Choroid plexus epithelial cell (primary cell): ENCODE results near the gene SCFD2.
A peak's percentile ranks its signal among the peaks of the same experiment; 100 is the strongest.

Source experiments
- DNase-seq: peaks from one replicate; pipeline ENCODE4 v3.0.0-alpha.2; 2010; ENCODE audit warnings: low read depth
- H3K4me3 ChIP-seq: 2 replicates; pipeline ENCODE4 v1.5.1; 2011; ENCODE audit warnings: low read depth, mild to moderate bottlenecking, control low read depth, low read length, moderate library complexity
- TF ChIP-seq, protein P1 (sequence below): conservative IDR thresholded peaks from 2 replicates; pipeline ENCODE4 v1.5.1; 2011; ENCODE audit warnings: low read depth, mild to moderate bottlenecking, control low read depth, inconsistent platforms, low read length, moderate library complexity

Gene SCFD2

DNA sequence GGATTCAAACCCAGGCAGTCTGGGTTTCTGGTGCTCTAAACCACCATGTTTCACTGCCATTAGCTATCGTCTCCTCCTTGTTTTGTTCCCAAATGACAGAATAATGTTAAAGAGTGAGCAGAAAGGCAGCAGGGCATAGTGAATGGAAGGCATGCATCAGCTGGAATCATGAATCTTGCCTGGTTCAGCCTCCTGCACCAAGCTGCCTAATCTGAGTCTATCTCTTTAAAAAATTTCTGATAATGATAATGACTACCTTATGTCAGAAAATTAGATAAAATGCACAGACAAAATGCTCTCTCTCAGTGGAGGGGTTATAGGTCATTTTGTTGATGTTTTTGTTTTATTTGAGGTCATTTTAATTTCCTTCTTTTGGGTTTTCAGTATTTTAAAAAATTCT is 316.3 kb downstream of the SCFD2 start:
- TF ChIP-seq, protein P1, sequence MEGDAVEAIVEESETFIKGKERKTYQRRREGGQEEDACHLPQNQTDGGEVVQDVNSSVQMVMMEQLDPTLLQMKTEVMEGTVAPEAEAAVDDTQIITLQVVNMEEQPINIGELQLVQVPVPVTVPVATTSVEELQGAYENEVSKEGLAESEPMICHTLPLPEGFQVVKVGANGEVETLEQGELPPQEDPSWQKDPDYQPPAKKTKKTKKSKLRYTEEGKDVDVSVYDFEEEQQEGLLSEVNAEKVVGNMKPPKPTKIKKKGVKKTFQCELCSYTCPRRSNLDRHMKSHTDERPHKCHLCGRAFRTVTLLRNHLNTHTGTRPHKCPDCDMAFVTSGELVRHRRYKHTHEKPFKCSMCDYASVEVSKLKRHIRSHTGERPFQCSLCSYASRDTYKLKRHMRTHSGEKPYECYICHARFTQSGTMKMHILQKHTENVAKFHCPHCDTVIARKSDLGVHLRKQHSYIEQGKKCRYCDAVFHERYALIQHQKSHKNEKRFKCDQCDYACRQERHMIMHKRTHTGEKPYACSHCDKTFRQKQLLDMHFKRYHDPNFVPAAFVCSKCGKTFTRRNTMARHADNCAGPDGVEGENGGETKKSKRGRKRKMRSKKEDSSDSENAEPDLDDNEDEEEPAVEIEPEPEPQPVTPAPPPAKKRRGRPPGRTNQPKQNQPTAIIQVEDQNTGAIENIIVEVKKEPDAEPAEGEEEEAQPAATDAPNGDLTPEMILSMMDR: no peak
- no peak for DNase-seq
- no peak overlapping the region for H3K4me3 ChIP-seq

GRCh38 chr4:53044651-53044960 is 321.3 kb downstream of the SCFD2 start:
- TF ChIP-seq, protein P1: no peak
- H3K4me3 ChIP-seq: no peak overlapping the region
- no peak for DNase-seq

DNA sequence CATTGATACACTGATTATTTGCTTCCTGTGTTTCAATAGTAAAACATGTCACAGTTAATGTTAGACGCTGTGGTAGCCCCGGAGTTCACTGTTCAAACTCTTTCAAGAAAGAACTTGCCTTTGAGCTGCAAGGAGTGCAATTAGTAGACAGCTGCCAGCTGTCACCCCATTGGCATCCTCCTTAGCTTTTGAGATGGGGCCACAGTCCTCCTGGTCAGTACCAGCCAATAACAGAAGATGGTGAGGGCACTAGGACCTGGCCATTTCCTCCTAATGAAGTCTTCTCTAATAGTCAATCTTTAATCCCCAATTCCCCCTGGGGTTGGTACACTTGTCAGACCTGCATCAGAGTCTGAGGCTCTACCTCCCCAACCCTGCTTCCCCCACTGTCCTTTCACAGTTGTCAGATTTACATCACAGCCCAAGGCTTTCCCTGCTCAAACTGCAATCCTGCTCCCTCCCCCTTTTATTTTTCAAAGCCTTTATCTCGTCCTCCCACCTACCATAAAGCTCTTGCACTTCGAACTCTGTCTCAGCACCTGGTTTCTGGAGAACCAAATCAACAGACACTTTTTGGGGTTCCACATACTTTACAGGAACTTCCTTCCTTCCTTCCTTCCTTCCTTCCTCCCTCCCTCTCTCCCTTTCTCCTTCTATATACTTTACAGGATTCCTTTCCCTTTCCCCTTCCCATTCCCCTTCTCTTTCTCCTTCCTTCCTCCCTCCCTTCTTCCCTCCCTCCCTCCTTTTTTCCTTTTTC is 321.8 kb downstream of the SCFD2 start:
- no peak overlapping the region for H3K4me3 ChIP-seq
- no peak for DNase-seq
- TF ChIP-seq, protein P1: no peak

DNA sequence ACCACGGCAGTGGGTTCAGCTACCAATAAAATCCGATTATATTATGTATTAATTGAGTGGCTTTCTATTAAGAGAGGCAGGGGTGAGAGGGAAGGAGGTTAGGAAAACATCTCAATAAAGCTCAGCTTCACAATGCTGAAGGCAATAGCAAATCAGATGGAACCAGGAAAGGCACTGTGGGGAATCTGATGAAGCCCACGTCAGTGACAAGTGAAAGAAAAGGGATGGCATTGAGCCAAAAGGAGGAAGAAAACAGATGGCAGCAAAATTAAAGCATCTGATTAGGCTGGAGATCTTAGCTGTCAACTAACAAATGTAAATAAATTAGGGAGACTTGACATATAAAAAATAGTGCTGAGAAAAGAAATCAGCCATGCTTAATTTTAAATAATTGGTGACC is 322.8 kb downstream of the SCFD2 start:
- TF ChIP-seq, protein P1: no peak

GRCh38 chr4:53040851-53041250 is 325.0 kb downstream of the SCFD2 start:
- TF ChIP-seq, protein P1: no peak
- H3K4me3 ChIP-seq: no peak overlapping the region
- DNase-seq: no peak

More for the DNA sequence above, 322.8 kb downstream of the SCFD2 start:
- H3K4me3 ChIP-seq: no peak overlapping the region
- DNase-seq: peak; percentile 13

DNA sequence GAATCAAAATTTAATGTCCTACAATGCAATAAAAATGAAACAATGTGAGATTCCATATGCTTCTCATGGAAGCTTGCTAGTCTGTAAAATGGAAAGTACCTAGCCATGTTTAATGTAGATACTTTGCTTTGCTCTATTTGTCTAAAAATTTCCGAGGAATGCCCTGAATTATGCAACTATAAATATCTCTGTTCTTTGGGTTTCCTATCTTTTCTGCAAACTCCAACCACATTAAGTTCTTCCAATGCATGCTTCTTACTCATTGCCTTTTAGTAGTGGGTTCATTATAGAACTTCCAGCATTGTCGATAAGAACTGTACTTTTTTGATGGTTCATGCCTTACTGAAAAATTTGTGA is 325.4 kb downstream of the SCFD2 start:
- H3K4me3 ChIP-seq: no peak overlapping the region
- peak; percentile 71 for DNase-seq
- TF ChIP-seq, protein P1: no peak

DNA sequence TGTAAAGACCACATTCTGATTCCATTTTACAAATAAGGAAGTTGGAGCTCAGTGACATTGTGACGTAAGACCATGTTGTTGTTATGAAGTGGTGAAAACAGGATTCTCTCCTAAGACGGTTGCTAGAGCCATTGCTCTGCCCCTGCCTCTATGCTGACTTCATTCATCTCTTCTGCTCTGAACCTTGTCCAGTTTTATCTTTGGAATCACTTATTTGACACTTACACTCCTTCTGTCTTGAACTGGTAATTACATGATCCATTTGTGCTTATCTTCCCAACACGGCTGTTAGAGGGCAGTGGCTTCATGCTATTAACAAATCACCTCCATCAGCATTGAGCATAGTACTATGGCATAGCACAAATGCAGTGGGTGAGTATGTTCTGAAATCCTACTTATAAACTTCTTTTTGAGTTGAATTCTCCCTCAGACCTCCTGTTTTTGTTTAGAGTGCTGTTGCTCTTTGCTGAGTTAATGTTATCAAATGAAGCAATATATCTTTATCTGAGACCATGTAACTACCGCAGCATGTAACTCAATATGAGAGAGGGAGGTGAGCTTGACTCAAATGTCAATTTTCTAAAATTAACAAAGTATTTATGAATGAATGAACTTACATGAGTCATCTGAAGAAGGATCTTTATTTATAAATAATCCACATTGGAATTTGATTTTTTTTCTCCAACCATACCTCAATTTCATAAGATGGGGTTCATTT is 326.0 kb downstream of the SCFD2 start:
- DNase-seq: peak; percentile 33
- no peak overlapping the region for H3K4me3 ChIP-seq

More for the DNA sequence above, 326.0 kb downstream of the SCFD2 start:
- TF ChIP-seq, protein P1: no peak
